ENCODE data around the gene SRP68.

DNA sequence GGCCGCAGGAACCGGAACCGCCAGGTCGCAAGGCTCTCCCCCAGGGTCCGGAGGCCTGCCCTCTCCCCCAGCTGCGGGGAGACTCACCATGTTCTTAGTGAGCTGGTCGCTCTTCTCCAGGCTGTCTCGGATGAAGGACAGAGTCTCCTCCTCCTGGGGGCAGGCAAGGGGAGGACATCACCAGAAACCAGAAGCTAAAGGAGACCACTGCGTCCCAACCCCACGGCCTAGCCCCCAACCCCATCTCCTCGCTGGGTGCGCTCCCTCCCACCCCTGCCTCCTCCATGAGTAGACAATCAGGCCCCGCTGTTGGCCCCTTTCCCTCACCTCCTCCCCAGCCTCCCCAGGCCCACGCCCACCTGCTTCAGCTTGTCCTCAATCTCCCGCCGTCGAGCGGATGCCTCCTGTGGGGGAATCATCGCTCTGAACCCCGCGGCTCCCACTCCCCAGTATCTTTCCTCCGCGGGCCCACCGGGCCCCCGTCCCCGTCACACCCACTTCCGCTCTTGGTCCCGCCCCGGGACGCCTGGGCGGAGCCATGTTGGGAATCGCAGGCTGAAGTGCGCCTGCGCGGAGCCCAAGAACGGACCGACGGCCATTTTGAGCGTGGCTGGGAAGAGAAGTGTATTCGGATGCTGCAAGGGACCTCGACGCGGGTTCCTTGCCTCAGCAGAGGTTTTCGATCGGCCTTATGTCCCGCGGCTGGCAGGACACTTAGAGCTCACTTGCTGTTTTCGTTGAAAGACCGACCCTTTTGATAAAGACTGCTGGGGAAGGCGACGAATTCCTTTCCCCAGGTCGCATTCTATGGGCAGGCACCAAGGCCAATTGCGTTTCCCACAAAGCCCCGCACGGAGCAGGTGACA lies 31.2 kb upstream of the SRP68 start, which contains the start of gene EXOC7:
- TF ChIP-seq, protein P1, sequence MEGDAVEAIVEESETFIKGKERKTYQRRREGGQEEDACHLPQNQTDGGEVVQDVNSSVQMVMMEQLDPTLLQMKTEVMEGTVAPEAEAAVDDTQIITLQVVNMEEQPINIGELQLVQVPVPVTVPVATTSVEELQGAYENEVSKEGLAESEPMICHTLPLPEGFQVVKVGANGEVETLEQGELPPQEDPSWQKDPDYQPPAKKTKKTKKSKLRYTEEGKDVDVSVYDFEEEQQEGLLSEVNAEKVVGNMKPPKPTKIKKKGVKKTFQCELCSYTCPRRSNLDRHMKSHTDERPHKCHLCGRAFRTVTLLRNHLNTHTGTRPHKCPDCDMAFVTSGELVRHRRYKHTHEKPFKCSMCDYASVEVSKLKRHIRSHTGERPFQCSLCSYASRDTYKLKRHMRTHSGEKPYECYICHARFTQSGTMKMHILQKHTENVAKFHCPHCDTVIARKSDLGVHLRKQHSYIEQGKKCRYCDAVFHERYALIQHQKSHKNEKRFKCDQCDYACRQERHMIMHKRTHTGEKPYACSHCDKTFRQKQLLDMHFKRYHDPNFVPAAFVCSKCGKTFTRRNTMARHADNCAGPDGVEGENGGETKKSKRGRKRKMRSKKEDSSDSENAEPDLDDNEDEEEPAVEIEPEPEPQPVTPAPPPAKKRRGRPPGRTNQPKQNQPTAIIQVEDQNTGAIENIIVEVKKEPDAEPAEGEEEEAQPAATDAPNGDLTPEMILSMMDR (IDR thresholded peaks at IDR 0.05), result no peak
- peak; percentile 38 for TF ChIP-seq EZH2 (IDR thresholded peaks at IDR 0.05)
- TF ChIP-seq EZH2phosphoT487 (IDR thresholded peaks at IDR 0.05), result no peak

Measured in neural progenitor cell (in vitro differentiated cells).